ENCODE data around the gene UAP1L1.

GRCh38 chr9:137035507-137035834 lies 41.8 kb upstream of the UAP1L1 start:
- TF ChIP-seq EZH2phosphoT487 (conservative IDR thresholded peaks at IDR 0.05; ENCODE audit: low read length), result no peak
- no peak for TF ChIP-seq CTCF (IDR thresholded peaks at IDR 0.05; ENCODE audit: insufficient read depth, low read length, poor library complexity, severe bottlenecking)

Data from SU-DHL-6 (cell line).